ENCODE data around the gene VAMP8.

- TF ChIP-seq RARB (CRISPR knock-in tag; IDR thresholded peaks at IDR 0.05) (no peak), ISL1 (CRISPR knock-in tag; IDR thresholded peaks at IDR 0.05) (no peak), ZNF8 (CRISPR knock-in tag; IDR thresholded peaks at IDR 0.05) (no peak), TCF4 (CRISPR knock-in tag; IDR thresholded peaks at IDR 0.05; ENCODE audit: borderline replicate concordance) (no peak), ESRRG (CRISPR knock-in tag; IDR thresholded peaks at IDR 0.05) (no peak), PPARA (CRISPR knock-in tag; IDR thresholded peaks at IDR 0.05; ENCODE audit: borderline replicate concordance) (no peak), OSR1 (CRISPR knock-in tag; IDR thresholded peaks at IDR 0.05) (no peak), ARNTL (CRISPR knock-in tag; IDR thresholded peaks at IDR 0.05; ENCODE audit: borderline replicate concordance, low read depth) (no peak)
- TF ChIP-seq, protein P1, sequence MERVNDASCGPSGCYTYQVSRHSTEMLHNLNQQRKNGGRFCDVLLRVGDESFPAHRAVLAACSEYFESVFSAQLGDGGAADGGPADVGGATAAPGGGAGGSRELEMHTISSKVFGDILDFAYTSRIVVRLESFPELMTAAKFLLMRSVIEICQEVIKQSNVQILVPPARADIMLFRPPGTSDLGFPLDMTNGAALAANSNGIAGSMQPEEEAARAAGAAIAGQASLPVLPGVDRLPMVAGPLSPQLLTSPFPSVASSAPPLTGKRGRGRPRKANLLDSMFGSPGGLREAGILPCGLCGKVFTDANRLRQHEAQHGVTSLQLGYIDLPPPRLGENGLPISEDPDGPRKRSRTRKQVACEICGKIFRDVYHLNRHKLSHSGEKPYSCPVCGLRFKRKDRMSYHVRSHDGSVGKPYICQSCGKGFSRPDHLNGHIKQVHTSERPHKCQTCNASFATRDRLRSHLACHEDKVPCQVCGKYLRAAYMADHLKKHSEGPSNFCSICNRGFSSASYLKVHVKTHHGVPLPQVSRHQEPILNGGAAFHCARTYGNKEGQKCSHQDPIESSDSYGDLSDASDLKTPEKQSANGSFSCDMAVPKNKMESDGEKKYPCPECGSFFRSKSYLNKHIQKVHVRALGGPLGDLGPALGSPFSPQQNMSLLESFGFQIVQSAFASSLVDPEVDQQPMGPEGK (CRISPR knock-in tag; IDR thresholded peaks at IDR 0.05; ENCODE audit: borderline replicate concordance), result no peak
Observed at GRCh38 chr2:85631316-85631715, 53.9 kb downstream of the VAMP8 start.

Measured in SK-N-SH treated with all-trans-retinoic acid at 6 μM for 48 hours (cell line).